Gastrocnemius medialis (tissue), 4 donors: Measurements from ENCODE around the gene DLX3.

Experiments
- CTCF ChIP-seq, 5 experiments: fragments of 450-650 bp in 3 of 5; fragments of 200-600 bp in 2 of 5; sonication (generic) in 2 of 5; IDR thresholded peaks in 4 of 5; conservative IDR thresholded peaks in 1 of 5; 1 replicate in 4 of 5; 2 replicates in 1 of 5; pipeline ENCODE4 v1.5.1; 2016 to 2019; ENCODE audit warnings: antibody characterized with exemption in 5 of 5, mild to moderate bottlenecking in 3 of 5, moderate library complexity in 3 of 5
- POLR2A ChIP-seq, 2 donors: fragments of 450-650 bp; IDR thresholded peaks; one replicate each; pipeline ENCODE4 v1.6.1; 2017; ENCODE audit warnings: antibody characterized with exemption in 2 of 2, mild to moderate bottlenecking in 2 of 2, moderate library complexity in 2 of 2

- TF ChIP-seq CTCF (IDR thresholded peaks at IDR 0.05 in 4 of 5, conservative IDR thresholded peaks at IDR 0.05 in 1 of 5) (no peak), POLR2A (IDR thresholded peaks at IDR 0.05) (no peak)
Observed at GRCh38 chr17:50003911-50004310, 8.9 kb upstream of the DLX3 start.
